H1 (cell line): ENCODE results near the gene QPCT. TPM values are rescaled to one million over a fixed set of nuclear protein-coding genes. Genes with fewer than 3 reads are reported as not detected.
A peak's percentile ranks its signal among the peaks of the same experiment; 100 is the strongest.

Source experiments
- CTCF ChIA-PET: fragments of 300-600 bp; sonication (Branson Sonifier 250); formaldehyde crosslinking; loops from one replicate; lab custom pipeline; 2021; ENCODE audit not compliant: partially characterized antibody; lab: Charles Lee
- POLR2A ChIA-PET: fragments of 300-600 bp; sonication (Branson Sonifier 250); formaldehyde crosslinking; loops from one replicate; lab custom pipeline; 2021; ENCODE audit warnings: inconsistent platforms; ENCODE audit not compliant: partially characterized antibody; lab: Charles Lee
- DNase-seq, 2 experiments: peaks; one replicate each; pipeline versions ENCODE4 v3.0.0 to v3.0.0-alpha.2; 2010 to 2022; ENCODE audit warnings: low spot score in 2 of 2, low read depth in 1 of 2, mixed read lengths in 1 of 2
- FAIRE-seq: peaks from 2 replicates; lab custom pipeline; 2011; peaks lifted over from hg19 to GRCh38; lab: Jason Lieb, UNC
- H2AFZ ChIP-seq: 2 replicates; pipeline ENCODE4 v1.8.1; 2012; ENCODE audit warnings: low read length, inconsistent platforms
- H2AK5ac ChIP-seq: 2 replicates; pipeline ENCODE4 v1.6.1; 2013; ENCODE audit warnings: low read depth, low read length
- H2BK120ac ChIP-seq: replicated peaks from 2 replicates; pipeline ENCODE3; 2013; ENCODE audit warnings: low read depth, low read length, inconsistent platforms
- H2BK12ac ChIP-seq: 2 replicates; pipeline ENCODE4 v1.6.1; 2013; ENCODE audit warnings: low read depth, low read length
- H2BK15ac ChIP-seq: 2 replicates; pipeline ENCODE4 v1.6.1; 2013; ENCODE audit warnings: low read length
- H2BK20ac ChIP-seq: 2 replicates; pipeline ENCODE4 v1.6.1; 2013; ENCODE audit warnings: low read length
- H2BK5ac ChIP-seq: 2 replicates; pipeline ENCODE4 v1.6.1; 2013; ENCODE audit warnings: low read depth, low read length
- H3K14ac ChIP-seq: 2 replicates; pipeline ENCODE4 v1.6.1; 2013; ENCODE audit warnings: inconsistent platforms; ENCODE audit not compliant: insufficient read length
- H3K18ac ChIP-seq: 2 replicates; pipeline ENCODE4 v1.6.1; 2013; ENCODE audit warnings: low read length; ENCODE audit errors: extremely low read depth
- H3K23ac ChIP-seq: 2 replicates; pipeline ENCODE4 v1.6.1; 2013; ENCODE audit warnings: inconsistent platforms; ENCODE audit not compliant: insufficient read length
- H3K23me2 ChIP-seq: 2 replicates; pipeline ENCODE4 v1.6.1; 2013; ENCODE audit warnings: low read depth, low read length
- H3K27ac ChIP-seq: 2 replicates; pipeline ENCODE4 v1.6.1; 2011; ENCODE audit warnings: low read depth, low read length, inconsistent platforms
- H3K27me3 ChIP-seq, 4 experiments: replicated peaks in 1 of 4; 1 replicate in 1 of 4; 2 replicates in 3 of 4; pipeline versions ENCODE4 v1.6.1 to v1.8.1; 2011 to 2013; ENCODE audit warnings: low read length in 3 of 4, mild to moderate bottlenecking in 3 of 4, inconsistent platforms in 2 of 4, mixed read lengths in 2 of 4, moderate library complexity in 1 of 4; ENCODE audit not compliant: control insufficient read depth in 3 of 4, insufficient read depth in 3 of 4; ENCODE audit errors: extremely low read depth in 1 of 4
- H3K36me3 ChIP-seq, 4 experiments: 2 replicates each; pipeline versions ENCODE4 v1.6.1 to v1.8.1; 2011 to 2013; ENCODE audit warnings: mild to moderate bottlenecking in 4 of 4, low read length in 3 of 4, moderate library complexity in 2 of 4, control low read depth in 1 of 4, inconsistent platforms in 1 of 4; ENCODE audit not compliant: insufficient read depth in 4 of 4, control insufficient read depth in 2 of 4
- H3K4ac ChIP-seq: replicated peaks from 2 replicates; pipeline ENCODE3; 2013; ENCODE audit warnings: low read length, low read depth, mixed read lengths, inconsistent platforms; ENCODE audit not compliant: insufficient read length
- H3K4me1 ChIP-seq, 4 experiments: replicated peaks in 1 of 4; 1 replicate in 1 of 4; 2 replicates in 3 of 4; pipeline versions ENCODE4 v1.6.1 to v1.8.1; 2011 to 2013; ENCODE audit warnings: low read length in 3 of 4, inconsistent platforms in 2 of 4, mixed read lengths in 1 of 4; ENCODE audit not compliant: insufficient read depth in 4 of 4, control insufficient read depth in 3 of 4
- H3K4me2 ChIP-seq, 2 experiments: 2 replicates each; pipeline versions ENCODE4 v1.6.1 to v1.8.1; 2011 to 2013; ENCODE audit warnings: low read depth in 2 of 2, low read length in 2 of 2, control low read depth in 1 of 2, inconsistent platforms in 1 of 2, mild to moderate bottlenecking in 1 of 2; ENCODE audit not compliant: insufficient read depth in 1 of 2
- H3K4me3 ChIP-seq, 4 experiments: fragments of 200-600, 300-600 bp in 1 of 4; sonication (generic), shearing (Covaris generic), sonication (Bioruptor Twin) in 1 of 4; 2 replicates each; pipeline versions ENCODE4 v1.5.1 to v1.8.1; 2011 to 2016; ENCODE audit warnings: low read length in 4 of 4, low read depth in 3 of 4, control low read depth in 2 of 4, inconsistent platforms in 2 of 4, mild to moderate bottlenecking in 2 of 4, mixed read lengths in 1 of 4, moderate library complexity in 1 of 4; ENCODE audit not compliant: insufficient read depth in 2 of 4; ENCODE audit errors: extremely low read depth in 1 of 4
- H3K56ac ChIP-seq: replicated peaks from 2 replicates; pipeline ENCODE3; 2013; ENCODE audit warnings: low read depth, mild to moderate bottlenecking, mixed read lengths, low read length, inconsistent platforms; ENCODE audit not compliant: insufficient read length
- H3K79me1 ChIP-seq: 2 replicates; pipeline ENCODE4 v1.6.1; 2013; ENCODE audit warnings: low read depth, low read length, control low read depth
- H3K79me2 ChIP-seq, 2 experiments: 2 replicates each; pipeline versions ENCODE4 v1.6.1 to v1.8.1; 2012 to 2013; ENCODE audit warnings: low read length in 2 of 2, mild to moderate bottlenecking in 2 of 2, inconsistent platforms in 1 of 2; ENCODE audit not compliant: insufficient read depth in 2 of 2, control insufficient read depth in 1 of 2
- H3K9ac ChIP-seq, 4 experiments: replicated peaks in 1 of 4; 1 replicate in 1 of 4; 2 replicates in 3 of 4; pipeline versions ENCODE4 v1.6.1 to v1.8.1; 2011 to 2013; ENCODE audit warnings: low read depth in 3 of 4, low read length in 3 of 4, control low read depth in 2 of 4, mild to moderate bottlenecking in 2 of 4, moderate library complexity in 2 of 4, inconsistent platforms in 1 of 4; ENCODE audit errors: extremely low read depth in 1 of 4
- H3K9me3 ChIP-seq, 2 experiments: 2 replicates each; pipeline versions ENCODE4 v1.6.1 to v1.8.1; 2012 to 2013; ENCODE audit warnings: mild to moderate bottlenecking in 2 of 2, moderate library complexity in 2 of 2, control low read depth in 1 of 2, inconsistent platforms in 1 of 2, low read depth in 1 of 2, low read length in 1 of 2, mixed read lengths in 1 of 2; ENCODE audit not compliant: insufficient read depth in 2 of 2
- H4K20me1 ChIP-seq, 2 experiments: replicated peaks in 1 of 2; 2 replicates each; pipeline versions ENCODE3 to v1.8.1; 2011 to 2013; ENCODE audit warnings: inconsistent platforms in 2 of 2, low read length in 2 of 2, mild to moderate bottlenecking in 1 of 2; ENCODE audit not compliant: insufficient read depth in 2 of 2, control insufficient read depth in 1 of 2
- H4K5ac ChIP-seq: 2 replicates; pipeline ENCODE4 v1.6.1; 2013; ENCODE audit warnings: low read length, low read depth, mixed read lengths, inconsistent platforms; ENCODE audit not compliant: insufficient read length
- H4K8ac ChIP-seq: 2 replicates; pipeline ENCODE4 v1.8.0; 2013; ENCODE audit warnings: mild to moderate bottlenecking, moderate library complexity, low read length, inconsistent platforms; ENCODE audit not compliant: insufficient read depth; ENCODE audit errors: extremely low read depth
- H4K91ac ChIP-seq: replicated peaks from 2 replicates; pipeline ENCODE3; 2013; ENCODE audit warnings: low read length, mixed read lengths, inconsistent platforms; ENCODE audit not compliant: insufficient read length
- ASH2L ChIP-seq: fragments of 200-600, 300-600 bp; sonication (generic); IDR thresholded peaks from one replicate; pipeline ENCODE4 v1.7.1; 2017; ENCODE audit warnings: low read length
- CBX8 ChIP-seq: fragments of 300-800, 300-1000 bp; sonication (generic); IDR thresholded peaks from 2 replicates; pipeline ENCODE4 v1.7.1; 2016; ENCODE audit warnings: low read depth, low read length, borderline replicate concordance
- CHD1 ChIP-seq: IDR thresholded peaks from 2 replicates; pipeline ENCODE4 v1.6.1; 2012; ENCODE audit warnings: low read depth, low read length, improper control_type of control experiment
- CREB1 ChIP-seq: IDR thresholded peaks from 2 replicates; pipeline ENCODE4 v1.6.1; 2012; ENCODE audit warnings: inconsistent platforms
- EZH2 ChIP-seq: fragments of 200-600 bp; sonication (generic); IDR thresholded peaks from 2 replicates; pipeline ENCODE4 v1.7.1; 2012; ENCODE audit warnings: low read depth, mild to moderate bottlenecking, moderate library complexity, low read length, inconsistent platforms; ENCODE audit not compliant: severe bottlenecking
- FOSL1 ChIP-seq: IDR thresholded peaks from 2 replicates; pipeline ENCODE4 v1.6.1; 2011; ENCODE audit warnings: mild to moderate bottlenecking, low read depth, low read length, moderate library complexity; ENCODE audit not compliant: insufficient read depth
- KDM5A ChIP-seq: fragments of 200-600 bp; IDR thresholded peaks from 2 replicates; pipeline ENCODE4 v1.7.1; 2012; ENCODE audit warnings: mild to moderate bottlenecking, low read length, inconsistent platforms, mixed read lengths
- RNF2 ChIP-seq: fragments of 200-900, 300-1000 bp; sonication (generic); IDR thresholded peaks from 2 replicates; pipeline ENCODE4 v1.7.1; 2016; ENCODE audit warnings: borderline replicate concordance, low read depth, mild to moderate bottlenecking, antibody characterized with exemption, low read length; ENCODE audit not compliant: poor library complexity, severe bottlenecking; ENCODE audit errors: missing control alignments
- SIRT6 ChIP-seq: IDR thresholded peaks from one replicate; pipeline ENCODE4 v1.7.1; 2012; ENCODE audit warnings: low read length, inconsistent platforms
- SIX5 ChIP-seq: IDR thresholded peaks from 2 replicates; pipeline ENCODE4 v1.6.1; 2011; ENCODE audit warnings: mild to moderate bottlenecking, low read depth, low read length
- SP4 ChIP-seq: IDR thresholded peaks from 2 replicates; pipeline ENCODE4 v1.6.1; 2012; ENCODE audit warnings: low read length, inconsistent platforms
- TEAD4 ChIP-seq: IDR thresholded peaks from 2 replicates; pipeline ENCODE4 v1.6.1; 2012; ENCODE audit warnings: low read depth, low read length, inconsistent platforms, mixed read lengths
- WGBS, 2 experiments: shearing (Covaris generic) in 1 of 2; methylation state at CpG; one replicate each; pipeline versions ENCODE4 v1.1.6 to v1.1.7; 2013 to 2015; ENCODE audit warnings: low lambda C conversion rate in 2 of 2, mixed read lengths in 2 of 2, inconsistent platforms in 1 of 2, low coverage in 1 of 2, missing lambda C conversion rate in 1 of 2; ENCODE audit not compliant: insufficient replicate concordance in 2 of 2, insufficient coverage in 1 of 2, insufficient read length in 1 of 2; ENCODE audit errors: extremely low coverage in 1 of 2, missing lambda C conversion rate in 1 of 2; 5-methylcytosine and 5-hydroxymethylcytosine counted together
- polyA plus RNA-seq, 7 experiments: library from polyadenylated mRNA; depleted of rRNA in 3 of 7; stranded (reverse) in 5 of 7; unstranded in 2 of 7; fragments of >200 nt in 5 of 7; fragments of 200-250 nt in 2 of 7; gene quantifications; 1 replicate in 5 of 7; 2 replicates in 1 of 7; 4 replicates in 1 of 7; pipeline versions ENCODE4 v1.2.1 to v1.2.3, GENCODE V29; 2011 to 2013; ENCODE audit warnings: missing spikeins in 2 of 7, mixed read lengths in 2 of 7
- total RNA-seq: library from RNA; stranded (reverse); fragmentation: NEBNext Ultra II Directional; extraction: Animal tissue kit (Norgen Biotek cat#: 25700); gene quantifications from 2 replicates; pipeline ENCODE4 v1.2.1, GENCODE V29; 2021
- TF ChIP-seq, protein P1 (sequence below): IDR thresholded peaks from 2 replicates; pipeline ENCODE4 v1.6.1; 2011; ENCODE audit warnings: low read depth, mild to moderate bottlenecking, low read length; ENCODE audit not compliant: insufficient read depth
- TF ChIP-seq, protein P2 (sequence below): IDR thresholded peaks from 2 replicates; pipeline ENCODE4 v1.6.1; 2012; ENCODE audit warnings: inconsistent platforms

The QPCT gene
- total and polyA plus RNA-seq, 2 of the 8 experiments (the other 6 are each of a cell fraction or from before 2014, with no cell fraction given): 4.0 to 4.3 TPM

DNA sequence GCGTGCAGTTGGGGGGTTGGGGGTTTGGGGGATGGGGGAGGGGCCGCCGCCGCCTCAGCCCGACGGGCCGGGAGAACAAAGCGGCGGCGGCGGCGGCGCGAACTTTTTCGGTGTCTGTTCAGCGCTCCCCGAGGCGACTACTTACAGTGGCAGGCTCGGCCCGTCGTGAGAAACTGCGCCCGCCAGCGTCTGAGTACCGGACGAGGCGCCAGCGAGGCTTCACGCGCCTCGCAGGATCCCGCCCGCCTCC lies 20.0 kb upstream of the QPCT start:
- Histone ChIP-seq H3K4ac (no peak overlapping the region), H3K4me1 (peaks cover 0 to 5% (median 2%) of the 10 kb centered on the region in 4 experiments; a peak in 4 of 7 replicates), H4K20me1 (peaks cover 0 to 3% of the 10 kb centered on the region in 2 experiments), H3K9ac (peak overlapping the region; percentile 49 to 86 (median 66)), H4K5ac (peak overlapping the region; percentile 49), H2BK5ac (no peak overlapping the region), H3K4me2 (peak overlapping the region; percentile 38 to 95; a peak in 1 of 4 replicates), H3K4me3 (peak overlapping the region; percentile 25 to 96 (median 56); a peak in 7 of 8 replicates), H2BK12ac (no peak overlapping the region), H2BK120ac (no peak overlapping the region), H3K56ac (peak overlapping the region; percentile 81), H3K79me2 (peaks cover 4 to 44% of the 10 kb centered on the region in 2 experiments; a peak in 3 of 4 replicates), H2AFZ (no peak overlapping the region), H3K23me2 (peaks cover 12% of the 10 kb centered on the region), H3K36me3 (no peaks in the 10 kb centered on the region; a peak in 2 of 8 replicates), H3K27ac (no peak overlapping the region), H3K18ac (no peak overlapping the region; the same call in 1 of the 2 replicates), H2BK20ac (no peak overlapping the region), H4K91ac (no peak overlapping the region), H3K14ac (no peak overlapping the region), H3K27me3 (peaks cover 0 to 15% (median 10%) of the 10 kb centered on the region in 4 experiments; a peak in 5 of 7 replicates), H4K8ac (peak overlapping the region; percentile 86; the same call in 1 of the 2 replicates), H3K9me3 (no peaks in the 10 kb centered on the region), H2AK5ac (no peak overlapping the region), H2BK15ac (no peak overlapping the region), H3K79me1 (no peaks in the 10 kb centered on the region), H3K23ac (no peak overlapping the region)
- DNase-seq (no peak), FAIRE-seq (no peak)
- ChIA-PET CTCF (interaction anchor here (2.6 kb wide), 1 partner anchor 10 kb away, joined by 11 read pairs; no protein-coding TSS in a partner anchor), POLR2A (interaction anchor here (1.0 to 1.5 kb wide), 3 partner anchors 18 to 601 kb away, joined by 3 to 4 read pairs (median 4); partner anchors contain the start of gene RMDN2)
- WGBS, 2 experiments: no CpG with 5 or more reads among the region's 33 CpGs
- TF ChIP-seq SP4 (no peak), CBX8 (no peak), CHD1 (no peak), SIRT6 (no peak), ASH2L (peak; percentile 43), TEAD4 (no peak), FOSL1 (no peak), SIX5 (no peak), EZH2 (no peak), CREB1 (0 out of 2 replicates have a peak, but pooled peaks have one; percentile 7), KDM5A (no peak), RNF2 (no peak)
- TF ChIP-seq, protein P1, sequence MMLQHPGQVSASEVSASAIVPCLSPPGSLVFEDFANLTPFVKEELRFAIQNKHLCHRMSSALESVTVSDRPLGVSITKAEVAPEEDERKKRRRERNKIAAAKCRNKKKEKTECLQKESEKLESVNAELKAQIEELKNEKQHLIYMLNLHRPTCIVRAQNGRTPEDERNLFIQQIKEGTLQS: no peak
- TF ChIP-seq, protein P2, sequence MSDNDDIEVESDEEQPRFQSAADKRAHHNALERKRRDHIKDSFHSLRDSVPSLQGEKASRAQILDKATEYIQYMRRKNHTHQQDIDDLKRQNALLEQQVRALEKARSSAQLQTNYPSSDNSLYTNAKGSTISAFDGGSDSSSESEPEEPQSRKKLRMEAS: peak; percentile 8; the same call in 1 of the 2 replicates
